ENCODE measurements around the gene AFDN. TPM values are rescaled to one million over a fixed set of nuclear protein-coding genes. Genes with fewer than 3 reads are reported as not detected.

AFDN gene
- total and polyA plus RNA-seq, 2 of the 8 experiments (the other 6 are each of a cell fraction or from before 2014, with no cell fraction given): 53.4 to 192 TPM

GRCh38 chr6:167833396-167833763 lies 6.7 kb downstream of the AFDN start (continued):
- TF ChIP-seq EP300 (IDR thresholded peaks at IDR 0.05; ENCODE audit: borderline replicate concordance in 1 of 2, low read depth in 2 of 2, low read length in 2 of 2): no peak
- TF ChIP-seq CHD7 (IDR thresholded peaks at IDR 0.05; ENCODE audit: insufficient replicate concordance, low read length): no peak
- TF ChIP-seq SAP30 (IDR thresholded peaks at IDR 0.05; ENCODE audit: insufficient read depth, insufficient replicate concordance, low read length): no peak
- no peak for TF ChIP-seq CHD1 (IDR thresholded peaks at IDR 0.05; ENCODE audit: low read depth, low read length)
- TF ChIP-seq EGR1 (IDR thresholded peaks at IDR 0.05; ENCODE audit: borderline replicate concordance, low read depth, low read length): no peak

All from H1 (cell line).